Coronary artery (tissue), 2 donors: ENCODE data around the gene ZNF670.
"Not testable (repeated sequence)": the region's sequence is repeated elsewhere in the genome, so short reads cannot be mapped to it uniquely, and the experiment has no call there.

Source experiments
- DNase-seq: peaks from one replicate; pipeline ENCODE4 v3.0.0-alpha.2; 2017; ENCODE audit warnings: low spot score
- H3K27ac ChIP-seq, 2 donors: fragments of 200-600 bp; sonication (generic); one replicate each; pipeline ENCODE4 v1.5.1; 2016 to 2019
- H3K4me3 ChIP-seq: fragments of 200-600 bp; sonication (generic); 2 replicates; pipeline ENCODE4 v1.5.1; 2016; ENCODE audit warnings: mild to moderate bottlenecking, moderate library complexity
- TF ChIP-seq, protein P1 (sequence below): fragments of 200-600 bp; sonication (generic); IDR thresholded peaks from one replicate; pipeline ENCODE4 v1.5.1; 2019; ENCODE audit warnings: antibody characterized with exemption

ZNF670 gene

GRCh38 chr1:247078258-247079140 is at the start of gene ZNF670:
Gene ZNF670, minus strand, starts transcription at chr1:247078811. Its CDS starts 215 bp downstream, at chr1:247078596.
- TF ChIP-seq, protein P1, sequence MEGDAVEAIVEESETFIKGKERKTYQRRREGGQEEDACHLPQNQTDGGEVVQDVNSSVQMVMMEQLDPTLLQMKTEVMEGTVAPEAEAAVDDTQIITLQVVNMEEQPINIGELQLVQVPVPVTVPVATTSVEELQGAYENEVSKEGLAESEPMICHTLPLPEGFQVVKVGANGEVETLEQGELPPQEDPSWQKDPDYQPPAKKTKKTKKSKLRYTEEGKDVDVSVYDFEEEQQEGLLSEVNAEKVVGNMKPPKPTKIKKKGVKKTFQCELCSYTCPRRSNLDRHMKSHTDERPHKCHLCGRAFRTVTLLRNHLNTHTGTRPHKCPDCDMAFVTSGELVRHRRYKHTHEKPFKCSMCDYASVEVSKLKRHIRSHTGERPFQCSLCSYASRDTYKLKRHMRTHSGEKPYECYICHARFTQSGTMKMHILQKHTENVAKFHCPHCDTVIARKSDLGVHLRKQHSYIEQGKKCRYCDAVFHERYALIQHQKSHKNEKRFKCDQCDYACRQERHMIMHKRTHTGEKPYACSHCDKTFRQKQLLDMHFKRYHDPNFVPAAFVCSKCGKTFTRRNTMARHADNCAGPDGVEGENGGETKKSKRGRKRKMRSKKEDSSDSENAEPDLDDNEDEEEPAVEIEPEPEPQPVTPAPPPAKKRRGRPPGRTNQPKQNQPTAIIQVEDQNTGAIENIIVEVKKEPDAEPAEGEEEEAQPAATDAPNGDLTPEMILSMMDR = no peak
- peak; percentile 96 for DNase-seq

GRCh38 chr1:247127519-247128282 is 49.1 kb upstream of the ZNF670 start:
- H3K4me3 ChIP-seq = peak overlapping the region; percentile 51
- DNase-seq, H3K27ac ChIP-seq: not testable (repeated sequence)

More at GRCh38 chr1:247078258-247079140, at the start of gene ZNF670:
- peak within 1 kb of the TSS; percentile 72 to 74 for H3K27ac ChIP-seq
- H3K4me3 ChIP-seq = peak within 1 kb of the TSS; percentile 87

DNA sequence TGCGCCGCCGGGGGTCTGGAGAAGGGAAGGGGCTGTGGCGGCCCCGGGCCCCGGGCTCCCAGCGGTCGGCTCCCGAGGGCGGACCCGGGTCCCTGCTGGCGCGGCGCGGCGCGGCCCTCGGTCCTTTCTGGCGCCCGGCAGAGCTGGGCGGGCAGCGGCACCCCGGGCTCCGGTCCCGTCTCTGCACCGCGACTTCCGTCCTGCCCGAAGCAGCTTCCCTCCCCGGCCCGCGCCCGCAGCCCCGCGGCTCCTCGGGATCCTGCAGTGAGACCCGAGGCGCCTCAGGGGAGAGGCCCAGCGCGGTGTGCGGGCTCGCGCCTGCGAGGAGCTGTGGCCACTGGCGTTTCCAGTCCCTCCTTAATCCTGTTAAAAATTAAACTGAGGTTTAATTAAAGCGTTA is 48.0 kb upstream of the ZNF670 start:
- DNase-seq, H3K27ac ChIP-seq, H3K4me3 ChIP-seq: not testable (repeated sequence)

GRCh38 chr1:247126166-247126565 is 47.6 kb upstream of the ZNF670 start:
- H3K4me3 ChIP-seq, H3K27ac ChIP-seq, DNase-seq: not testable (repeated sequence)

- DNase-seq = no peak
Observed at GRCh38 chr1:247121382-247121781, 42.8 kb upstream of the ZNF670 start.

DNA sequence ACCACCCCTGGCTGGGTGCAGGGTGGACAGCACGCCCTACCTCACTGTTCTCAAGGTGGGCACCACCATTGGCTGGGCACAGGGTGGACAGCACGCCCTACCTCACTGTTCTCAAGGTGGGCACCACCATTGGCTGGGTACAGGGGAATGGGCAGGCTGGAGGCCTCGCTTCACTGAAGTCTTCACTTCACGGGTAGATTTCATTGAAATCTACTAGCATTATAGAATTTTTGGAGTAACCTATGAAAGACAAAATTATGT is 41.7 kb upstream of the ZNF670 start:
- H3K27ac ChIP-seq, H3K4me3 ChIP-seq: not testable (repeated sequence)

More at GRCh38 chr1:247121382-247121781, 42.8 kb upstream of the ZNF670 start:
- Histone ChIP-seq H3K27ac (no peak overlapping the region), H3K4me3 (no peak overlapping the region)
- TF ChIP-seq, protein P1 = no peak

GRCh38 chr1:247119600-247120407 is 41.2 kb upstream of the ZNF670 start:
- no peak for DNase-seq
- TF ChIP-seq, protein P1 = no peak
- no peak overlapping the region for H3K4me3 ChIP-seq

More for the DNA sequence above, 41.7 kb upstream of the ZNF670 start:
- DNase-seq = not testable (repeated sequence)

DNA sequence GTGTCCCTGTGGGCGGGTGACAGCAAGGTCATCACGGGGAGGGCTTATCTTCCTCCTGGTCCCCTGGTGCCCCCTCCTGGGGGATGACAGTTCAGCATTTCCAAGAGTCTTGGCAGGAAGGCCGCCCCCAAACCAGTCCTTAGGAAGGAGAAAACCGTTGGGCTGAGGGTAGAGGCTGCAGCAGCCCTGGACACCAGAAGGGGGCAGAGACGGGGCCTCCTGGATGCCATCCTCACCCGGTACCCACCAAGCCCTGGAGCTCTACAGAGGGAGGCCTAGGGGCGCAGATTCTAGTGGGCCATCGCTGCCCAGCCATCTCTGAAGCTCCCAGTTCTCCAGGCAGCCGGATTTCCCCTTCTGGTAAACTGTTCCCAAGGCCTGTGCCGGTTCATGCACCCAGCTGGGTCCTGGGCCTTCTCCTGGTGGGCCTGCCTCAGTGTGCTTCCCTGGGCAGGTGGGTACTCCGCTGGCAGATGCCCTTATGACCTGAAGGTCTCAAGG is 40.4 kb upstream of the ZNF670 start:
- Histone ChIP-seq H3K4me3 (no peak overlapping the region), H3K27ac (no peak overlapping the region)
- TF ChIP-seq, protein P1 = no peak
- no peak for DNase-seq

More at GRCh38 chr1:247119600-247120407, 41.2 kb upstream of the ZNF670 start:
- H3K27ac ChIP-seq = no peak overlapping the region
